Choroid plexus epithelial cell (primary cell): ENCODE measurements around the gene CAMKMT.

Source experiments
- DNase-seq: peaks from one replicate; pipeline ENCODE4 v3.0.0-alpha.2; 2010; ENCODE audit warnings: low read depth
- H3K4me3 ChIP-seq: 2 replicates; pipeline ENCODE4 v1.5.1; 2011; ENCODE audit warnings: low read depth, mild to moderate bottlenecking, control low read depth, low read length, moderate library complexity
- CTCF ChIP-seq: conservative IDR thresholded peaks from 2 replicates; pipeline ENCODE4 v1.5.1; 2011; ENCODE audit warnings: low read depth, mild to moderate bottlenecking, control low read depth, inconsistent platforms, low read length, moderate library complexity

The CAMKMT gene

GRCh38 chr2:44612276-44612675 lies 250.5 kb downstream of the CAMKMT start:
- H3K4me3 ChIP-seq, result no peak overlapping the region
- TF ChIP-seq CTCF, result no peak
- DNase-seq, result no peak

- H3K4me3 ChIP-seq, result no peak overlapping the region
- DNase-seq, result no peak
- TF ChIP-seq CTCF, result no peak
Observed at GRCh38 chr2:44614940-44615339, 253.2 kb downstream of the CAMKMT start.

GRCh38 chr2:44615950-44616518 lies 254.3 kb downstream of the CAMKMT start:
- TF ChIP-seq CTCF, result no peak
- no peak overlapping the region for H3K4me3 ChIP-seq
- no peak for DNase-seq

- TF ChIP-seq CTCF, result no peak
- H3K4me3 ChIP-seq, result no peak overlapping the region
- DNase-seq, result peak; percentile 13
Observed at GRCh38 chr2:44616667-44617155, 255.0 kb downstream of the CAMKMT start.

GRCh38 chr2:44618251-44619023 lies 256.7 kb downstream of the CAMKMT start:
- no peak for TF ChIP-seq CTCF
- no peak for DNase-seq
- no peak overlapping the region for H3K4me3 ChIP-seq

- DNase-seq, result no peak
- TF ChIP-seq CTCF, result no peak
- no peak overlapping the region for H3K4me3 ChIP-seq
Observed at GRCh38 chr2:44620189-44620990, 258.6 kb downstream of the CAMKMT start.
